PC-3 (cell line): ENCODE data around the gene CLDN24. TPM values are rescaled to one million over a fixed set of nuclear protein-coding genes. Genes with fewer than 3 reads are reported as not detected.

Source experiments
- ATAC-seq: fragments of 200-7000 bp; cut with Tn5 transposase; 2 replicates; pipeline ENCODE4 v1.9.1; 2020; ENCODE audit warnings: mild to moderate bottlenecking, moderate library complexity
- BruUV-seq: library from RNA; stranded (reverse); fragments of 400-500 nt; replicated peaks from 2 replicates; lab custom pipeline; 2021; lab: Mats Ljungman, UMichigan
- CTCF ChIA-PET: fragments of 300-600 bp; sonication (Branson Sonifier 250); formaldehyde crosslinking; loops from one replicate; lab custom pipeline; 2022; ENCODE audit warnings: antibody characterized with exemption; lab: Charles Lee
- POLR2A ChIA-PET: fragments of 300-600 bp; sonication (Branson Sonifier 250); formaldehyde crosslinking; loops from one replicate; lab custom pipeline; 2022; ENCODE audit warnings: antibody characterized with exemption; ENCODE audit not compliant: unreplicated experiment; lab: Charles Lee
- DNase-seq: peaks from one replicate; pipeline ENCODE4 v3.0.0-alpha.2; 2015
- H2AFZ ChIP-seq: fragments of 300-600 bp; sonication (generic); 2 replicates; pipeline ENCODE4 v1.6.0; 2016; ENCODE audit warnings: antibody characterized with exemption, low read length
- H3F3A ChIP-seq: fragments of 300-600 bp; sonication (generic); one replicate; pipeline ENCODE4 v1.6.0; 2017; ENCODE audit warnings: antibody characterized with exemption, low read length, control low read depth, mild to moderate bottlenecking; ENCODE audit not compliant: unreplicated experiment
- H3K27ac ChIP-seq: fragments of 300-600 bp; sonication (generic); 2 replicates; pipeline ENCODE4 v1.5.1; 2016; ENCODE audit warnings: mild to moderate bottlenecking, low read length
- H3K27me3 ChIP-seq: fragments of 300-600 bp; sonication (generic); 2 replicates; pipeline ENCODE4 v1.6.1; 2016; ENCODE audit warnings: low read length, mixed read lengths
- H3K36me3 ChIP-seq: fragments of 300-600 bp; sonication (generic); 2 replicates; pipeline ENCODE4 v1.6.1; 2016; ENCODE audit warnings: low read depth, mixed run types, low read length, mixed read lengths
- H3K4me1 ChIP-seq: fragments of 300-600 bp; sonication (generic); 2 replicates; pipeline ENCODE4 v1.5.1; 2016; ENCODE audit warnings: low read length; ENCODE audit not compliant: insufficient read depth
- H3K4me2 ChIP-seq: fragments of 300-600 bp; sonication (generic); 2 replicates; pipeline ENCODE4 v1.6.0; 2016; ENCODE audit warnings: low read length
- H3K4me3 ChIP-seq: fragments of 300-600 bp; sonication (generic); 2 replicates; pipeline ENCODE4 v1.5.1; 2016; ENCODE audit warnings: mild to moderate bottlenecking, low read length, mixed read lengths
- H3K79me2 ChIP-seq: fragments of 300-600 bp; sonication (generic); 2 replicates; pipeline ENCODE4 v1.6.1; 2017; ENCODE audit warnings: low read length, mixed read lengths
- H3K9ac ChIP-seq: fragments of 300-600 bp; sonication (generic); 2 replicates; pipeline ENCODE4 v1.6.0; 2016; ENCODE audit warnings: mild to moderate bottlenecking, low read length
- H3K9me2 ChIP-seq: fragments of 300-600 bp; sonication (generic); replicated peaks from 2 replicates; pipeline ENCODE4 v1.6.1; 2016; ENCODE audit warnings: mixed run types, low read length, mixed read lengths
- H3K9me3 ChIP-seq: fragments of 300-600 bp; sonication (generic); 2 replicates; pipeline ENCODE4 v1.6.1; 2016; ENCODE audit warnings: low read length, mixed read lengths
- H4K20me1 ChIP-seq: fragments of 300-600 bp; sonication (generic); 2 replicates; pipeline ENCODE4 v1.6.1; 2016; ENCODE audit warnings: low read length, mixed read lengths
- CTCF ChIP-seq: fragments of 300-600 bp; sonication (generic); conservative IDR thresholded peaks from 2 replicates; pipeline ENCODE4 v1.5.1; 2017; ENCODE audit warnings: antibody characterized with exemption, low read depth, mild to moderate bottlenecking, low read length
- EZH2 ChIP-seq: fragments of 300-600 bp; sonication (generic); IDR thresholded peaks from one replicate; pipeline ENCODE4 v1.6.1; 2017; ENCODE audit warnings: antibody characterized with exemption, mild to moderate bottlenecking, low read length; ENCODE audit not compliant: unreplicated experiment
- EZH2phosphoT487 ChIP-seq: fragments of 300-600 bp; sonication (generic); IDR thresholded peaks from 2 replicates; pipeline ENCODE4 v1.6.1; 2018; ENCODE audit warnings: mild to moderate bottlenecking, antibody characterized with exemption, low read length, borderline replicate concordance
- intact Hi-C: fragments of 100-400 bp; cut with micrococcal nuclease; formaldehyde crosslinking; loops from 2 replicates; pipeline ENCODE4 v1.9.0; 2023
- total RNA-seq: library from RNA; depleted of rRNA; stranded (reverse); fragments of >200 nt; gene quantifications from 2 replicates; pipeline ENCODE4 v1.2.3, GENCODE V29; 2014

Gene CLDN24
- total RNA-seq, 1 experiment from 2014 or later = not detected

GRCh38 chr4:183300070-183300469 is 22.2 kb downstream of the CLDN24 start:
- H3K36me3 ChIP-seq = no peaks in the 10 kb centered on the region; the same call in 1 of the 2 replicates
- POLR2A ChIA-PET = no interaction called here
- no peak for DNase-seq
- no peak overlapping the region for H3K9ac ChIP-seq
- H2AFZ ChIP-seq = no peak overlapping the region
- H3K4me2 ChIP-seq = no peak overlapping the region
- H3K27me3 ChIP-seq = no peaks in the 10 kb centered on the region
- H4K20me1 ChIP-seq = no peaks in the 10 kb centered on the region
- H3K4me1 ChIP-seq = no peaks in the 10 kb centered on the region; the same call in 1 of the 2 replicates
- H3K27ac ChIP-seq = no peak overlapping the region
- H3K79me2 ChIP-seq = no peaks in the 10 kb centered on the region
- CTCF ChIA-PET = interaction anchor here (0.7 kb wide), 1 partner anchor 110 kb away, joined by 10 read pairs; no protein-coding TSS in a partner anchor
- no peaks in the 10 kb centered on the region for H3K9me2 ChIP-seq
- H3K9me3 ChIP-seq = no peaks in the 10 kb centered on the region
- no peak overlapping the region for H3K4me3 ChIP-seq
- H3F3A ChIP-seq = no peaks in the 10 kb centered on the region
- ATAC-seq = 0 out of 2 replicates have a peak, but pooled peaks have one; percentile 27
- no TSS peak for BruUV-seq
- TF ChIP-seq EZH2 (no peak), EZH2phosphoT487 (no peak), CTCF (no peak)
- intact Hi-C loops = no loop called here

- DNase-seq (no peak), ATAC-seq (no peak)
- H3K79me2 ChIP-seq = no peaks in the 10 kb centered on the region
- H3K4me1 ChIP-seq = no peaks in the 10 kb centered on the region; the same call in 1 of the 2 replicates
- BruUV-seq = no TSS peak
- no peaks in the 10 kb centered on the region; the same call in 1 of the 2 replicates for H3K36me3 ChIP-seq
- no peaks in the 10 kb centered on the region for H4K20me1 ChIP-seq
- no peaks in the 10 kb centered on the region for H3F3A ChIP-seq
- CTCF ChIA-PET = no interaction called here
- H3K9ac ChIP-seq = no peak overlapping the region
- no peak overlapping the region for H3K27ac ChIP-seq
- POLR2A ChIA-PET = no interaction called here
- H3K4me3 ChIP-seq = no peak overlapping the region
- no peaks in the 10 kb centered on the region for H3K27me3 ChIP-seq
- no peak overlapping the region for H3K4me2 ChIP-seq
- intact Hi-C loops = no loop called here
- H3K9me2 ChIP-seq = no peaks in the 10 kb centered on the region
- H2AFZ ChIP-seq = no peak overlapping the region
- no peak for TF ChIP-seq EZH2
- TF ChIP-seq EZH2phosphoT487 = no peak
- no peak for TF ChIP-seq CTCF
- H3K9me3 ChIP-seq = no peaks in the 10 kb centered on the region
Measured at GRCh38 chr4:183299464-183299863, 22.8 kb downstream of the CLDN24 start.

DNA sequence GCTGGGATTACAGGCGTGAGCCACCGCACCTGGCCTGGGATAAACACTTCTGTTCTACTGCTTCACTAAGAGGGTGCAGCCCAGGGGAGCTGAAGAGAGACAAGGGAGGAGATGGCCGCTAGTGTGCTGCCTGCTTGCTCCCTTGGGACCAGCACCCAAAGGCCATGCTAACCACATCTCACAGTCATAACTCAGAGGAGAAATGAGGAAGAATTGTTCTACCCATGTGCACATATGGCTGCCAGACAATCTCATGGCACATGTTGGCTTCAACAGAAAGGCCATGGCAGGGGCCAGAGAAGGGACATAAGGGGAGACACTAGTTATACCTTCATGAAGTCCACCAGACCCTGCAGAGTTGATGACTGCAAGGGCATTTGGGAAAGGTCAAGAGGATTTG is 24.6 kb downstream of the CLDN24 start:
- H4K20me1 ChIP-seq = no peaks in the 10 kb centered on the region
- intact Hi-C loops = no loop called here
- H3K4me3 ChIP-seq = no peak overlapping the region
- H3K36me3 ChIP-seq = no peaks in the 10 kb centered on the region; the same call in 1 of the 2 replicates
- no peak overlapping the region for H3K9ac ChIP-seq
- ChIA-PET CTCF (no interaction called here), POLR2A (no interaction called here)
- no peaks in the 10 kb centered on the region for H3K9me2 ChIP-seq
- no peak overlapping the region for H2AFZ ChIP-seq
- no peaks in the 10 kb centered on the region for H3K79me2 ChIP-seq
- no peak overlapping the region for H3K4me2 ChIP-seq
- ATAC-seq = no peak
- TF ChIP-seq EZH2phosphoT487 = no peak
- TF ChIP-seq EZH2 = no peak
- TF ChIP-seq CTCF = no peak
- H3K27me3 ChIP-seq = no peaks in the 10 kb centered on the region
- no TSS peak for BruUV-seq
- no peaks in the 10 kb centered on the region for H3F3A ChIP-seq
- no peak for DNase-seq
- H3K9me3 ChIP-seq = no peaks in the 10 kb centered on the region
- no peak overlapping the region for H3K27ac ChIP-seq
- H3K4me1 ChIP-seq = no peaks in the 10 kb centered on the region; the same call in 1 of the 2 replicates
